ENCODE measurements around the gene RAI1.
A peak's percentile ranks its signal among the peaks of the same experiment; 100 is the strongest.

RAI1 gene

DNA sequence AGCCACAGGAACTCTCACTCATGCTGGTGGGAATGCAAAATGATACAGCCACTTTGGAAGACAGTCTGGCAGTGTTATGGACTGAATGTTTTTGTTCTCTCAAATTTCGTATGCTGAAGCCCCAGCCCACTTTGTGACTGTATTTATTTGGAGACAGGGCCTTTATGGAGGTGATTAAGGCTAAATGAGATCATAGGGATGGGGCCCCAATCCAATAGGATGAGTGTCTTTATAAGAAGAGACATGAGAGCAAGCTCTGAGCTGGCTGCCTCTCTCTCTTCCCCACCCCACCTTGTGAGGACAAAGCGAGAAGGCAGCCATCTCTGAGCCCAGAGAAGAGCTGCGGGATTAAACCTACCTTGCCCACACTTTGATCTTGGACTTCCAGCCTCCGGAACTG is 21.9 kb upstream of the RAI1 start:
- H3K4me3 ChIP-seq (replicated peaks; ENCODE audit: low read depth, low read length), result no peak overlapping the region
- DNase-seq (ENCODE audit: low read depth), result no peak
- TF ChIP-seq, protein P1, sequence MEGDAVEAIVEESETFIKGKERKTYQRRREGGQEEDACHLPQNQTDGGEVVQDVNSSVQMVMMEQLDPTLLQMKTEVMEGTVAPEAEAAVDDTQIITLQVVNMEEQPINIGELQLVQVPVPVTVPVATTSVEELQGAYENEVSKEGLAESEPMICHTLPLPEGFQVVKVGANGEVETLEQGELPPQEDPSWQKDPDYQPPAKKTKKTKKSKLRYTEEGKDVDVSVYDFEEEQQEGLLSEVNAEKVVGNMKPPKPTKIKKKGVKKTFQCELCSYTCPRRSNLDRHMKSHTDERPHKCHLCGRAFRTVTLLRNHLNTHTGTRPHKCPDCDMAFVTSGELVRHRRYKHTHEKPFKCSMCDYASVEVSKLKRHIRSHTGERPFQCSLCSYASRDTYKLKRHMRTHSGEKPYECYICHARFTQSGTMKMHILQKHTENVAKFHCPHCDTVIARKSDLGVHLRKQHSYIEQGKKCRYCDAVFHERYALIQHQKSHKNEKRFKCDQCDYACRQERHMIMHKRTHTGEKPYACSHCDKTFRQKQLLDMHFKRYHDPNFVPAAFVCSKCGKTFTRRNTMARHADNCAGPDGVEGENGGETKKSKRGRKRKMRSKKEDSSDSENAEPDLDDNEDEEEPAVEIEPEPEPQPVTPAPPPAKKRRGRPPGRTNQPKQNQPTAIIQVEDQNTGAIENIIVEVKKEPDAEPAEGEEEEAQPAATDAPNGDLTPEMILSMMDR (IDR thresholded peaks at IDR 0.05; ENCODE audit: low read length, missing control alignments), result no peak

DNA sequence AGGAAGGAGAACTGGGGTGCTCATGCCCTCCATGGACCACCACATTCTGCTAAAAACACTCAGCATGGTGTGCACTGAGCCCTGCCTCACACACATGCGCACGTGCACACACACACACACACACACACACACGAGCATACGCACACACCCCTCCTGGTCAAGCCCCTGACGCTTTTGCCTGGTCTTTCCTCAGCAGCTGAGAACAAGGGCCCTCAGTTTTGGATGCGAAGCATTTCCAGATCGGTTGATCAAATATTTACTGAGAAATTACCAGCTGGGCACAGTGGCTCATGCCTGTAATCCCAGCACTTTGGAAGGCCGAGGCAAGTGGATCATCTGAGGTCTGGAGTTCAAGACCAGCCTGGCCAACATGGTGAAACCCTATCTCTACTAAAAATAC is 20.1 kb upstream of the RAI1 start:
- no peak for DNase-seq (ENCODE audit: low read depth)
- no peak overlapping the region for H3K4me3 ChIP-seq (replicated peaks; ENCODE audit: low read depth, low read length)
- TF ChIP-seq, protein P1 (IDR thresholded peaks at IDR 0.05; ENCODE audit: low read length, missing control alignments), result no peak

DNA sequence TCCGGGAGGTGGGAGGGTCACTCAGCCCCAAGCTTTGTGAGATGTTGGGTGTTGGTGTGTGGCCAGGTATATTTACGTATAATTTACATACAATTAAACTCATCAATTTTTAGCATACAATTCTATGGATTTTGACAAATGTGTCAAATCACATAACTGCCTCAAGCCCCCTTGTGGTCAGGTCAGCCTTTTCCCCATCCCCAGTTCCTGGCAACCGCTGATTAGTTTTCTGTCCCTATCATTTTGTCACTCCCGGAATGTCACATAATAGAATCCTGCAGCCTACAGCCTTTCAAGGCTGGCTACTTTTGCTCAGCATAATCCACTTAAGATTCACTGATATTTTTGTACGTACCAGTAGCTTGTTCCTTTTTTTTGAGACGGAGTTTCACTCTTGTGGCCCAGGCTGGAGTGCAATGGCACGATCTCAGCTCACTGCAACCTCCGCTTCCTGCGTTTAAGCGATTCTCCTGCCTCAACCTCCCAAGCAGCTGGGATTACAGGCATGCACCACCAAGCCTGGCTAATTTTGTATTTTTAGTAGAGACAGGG is 19.3 kb upstream of the RAI1 start:
- DNase-seq (ENCODE audit: low read depth), result no peak

DNA sequence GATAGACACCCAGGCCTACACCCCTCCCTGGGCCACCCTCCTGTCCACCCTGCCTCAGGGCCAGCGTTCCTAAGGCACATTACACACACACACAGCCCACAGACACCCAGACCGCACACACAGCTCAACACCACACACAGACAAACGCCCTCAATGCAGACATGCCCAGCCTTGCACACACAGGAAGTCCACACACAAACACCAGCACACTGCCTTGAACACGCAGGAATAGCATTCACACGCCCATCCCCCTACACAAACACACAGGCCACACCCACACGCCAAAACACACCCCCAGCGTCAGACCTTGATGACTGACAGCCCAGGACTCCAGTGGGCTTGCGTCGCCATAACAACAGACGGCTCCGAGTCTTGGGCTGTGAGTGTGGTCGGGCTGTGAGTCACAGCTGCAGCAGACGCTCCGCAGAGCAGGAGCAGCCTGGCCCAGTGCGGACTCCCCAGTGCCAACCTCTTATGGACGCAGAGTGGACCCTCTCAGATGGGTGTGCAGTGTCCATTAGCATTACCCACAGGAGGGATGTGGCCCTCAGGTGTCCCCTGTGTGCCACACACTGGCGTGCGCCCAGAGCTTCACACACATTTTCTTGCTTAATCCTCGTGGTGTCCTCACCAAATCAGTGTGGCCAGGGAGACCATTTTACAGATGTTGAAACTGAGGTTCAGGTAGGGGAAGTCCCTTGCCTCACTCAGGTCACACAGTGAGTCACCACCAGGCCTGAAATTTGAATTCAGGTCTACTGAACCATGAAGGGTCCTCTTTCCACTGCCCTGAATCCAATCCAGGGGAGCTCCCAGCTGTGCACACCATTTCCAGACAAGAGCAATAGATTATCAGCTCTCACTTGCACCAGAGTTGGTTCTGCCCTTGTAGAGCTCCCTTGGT is 17.8 kb upstream of the RAI1 start:
- H3K4me3 ChIP-seq (replicated peaks; ENCODE audit: low read depth, low read length), result no peak overlapping the region
- DNase-seq (ENCODE audit: low read depth), result peak; percentile 96
- TF ChIP-seq, protein P1 (IDR thresholded peaks at IDR 0.05; ENCODE audit: low read length, missing control alignments), result no peak

More for the DNA sequence above, 19.3 kb upstream of the RAI1 start:
- TF ChIP-seq, protein P1 (IDR thresholded peaks at IDR 0.05; ENCODE audit: low read length, missing control alignments), result peak; percentile 11
- no peak overlapping the region for H3K4me3 ChIP-seq (replicated peaks; ENCODE audit: low read depth, low read length)

DNA sequence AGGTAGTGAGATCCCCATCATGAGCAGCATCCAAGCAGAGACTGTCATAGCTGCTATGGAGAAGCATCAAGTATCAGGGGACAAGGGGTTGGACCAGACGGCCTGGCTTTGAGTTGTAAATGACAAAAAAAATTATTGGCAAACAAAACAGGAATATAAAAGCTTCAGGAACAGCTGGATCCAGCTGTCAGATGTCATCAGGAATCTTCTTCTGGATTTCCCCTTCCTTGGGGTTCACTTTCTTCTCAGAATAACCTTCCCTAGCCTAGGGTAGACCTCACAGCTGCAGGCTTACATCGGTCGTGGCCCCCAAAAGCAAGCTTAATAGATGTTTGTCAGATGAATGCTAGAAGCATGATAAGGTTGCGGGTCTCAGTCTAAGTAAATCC is 17.2 kb upstream of the RAI1 start:
- no peak for DNase-seq (ENCODE audit: low read depth)
- TF ChIP-seq, protein P1 (IDR thresholded peaks at IDR 0.05; ENCODE audit: low read length, missing control alignments), result no peak
- no peak overlapping the region for H3K4me3 ChIP-seq (replicated peaks; ENCODE audit: low read depth, low read length)

DNA sequence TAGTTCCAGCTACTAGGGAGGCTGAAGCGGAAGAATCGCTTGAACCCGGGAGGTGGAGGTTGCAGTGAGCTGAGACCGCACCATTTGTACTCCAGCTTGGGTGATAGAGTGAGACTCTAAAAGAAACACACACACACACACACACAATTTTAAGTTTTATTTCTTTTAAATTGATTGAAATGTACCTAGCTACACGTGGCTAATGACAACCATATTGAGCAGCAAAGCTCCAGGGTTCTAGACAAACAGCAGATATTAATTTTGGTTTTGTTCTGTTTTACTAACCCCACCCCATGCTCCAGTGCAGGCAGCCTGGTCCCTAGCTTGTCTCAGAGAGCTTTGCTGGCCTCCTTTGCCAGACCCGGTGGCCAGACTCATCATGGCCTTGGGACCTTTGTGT is 16.0 kb upstream of the RAI1 start:
- H3K4me3 ChIP-seq (replicated peaks; ENCODE audit: low read depth, low read length), result no peak overlapping the region
- TF ChIP-seq, protein P1 (IDR thresholded peaks at IDR 0.05; ENCODE audit: low read length, missing control alignments), result no peak
- no peak for DNase-seq (ENCODE audit: low read depth)
